ENCODE data around the gene ALKBH2.
"Not testable (repeated sequence)": the region's sequence is repeated elsewhere in the genome, so short reads cannot be mapped to it uniquely, and the experiment has no call there.

The ALKBH2 gene

DNA sequence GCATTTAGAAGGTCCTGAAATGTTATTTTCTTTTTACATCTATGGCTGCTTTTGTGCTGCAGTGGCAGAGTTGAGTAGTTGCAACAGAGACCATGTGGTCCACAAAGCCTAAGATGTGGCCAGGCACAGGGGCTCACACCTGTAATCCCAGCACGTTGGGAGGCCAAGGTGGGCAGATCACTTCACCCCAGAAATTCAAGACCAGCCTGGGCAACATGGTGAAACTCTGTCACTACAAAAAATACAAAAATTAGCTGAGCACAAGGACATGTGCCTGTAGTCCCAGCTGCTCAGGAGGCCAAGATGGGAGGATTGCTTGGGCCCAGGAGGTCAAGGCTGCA is 27.4 kb downstream of the ALKBH2 start:
- no peak for DNase-seq

DNA sequence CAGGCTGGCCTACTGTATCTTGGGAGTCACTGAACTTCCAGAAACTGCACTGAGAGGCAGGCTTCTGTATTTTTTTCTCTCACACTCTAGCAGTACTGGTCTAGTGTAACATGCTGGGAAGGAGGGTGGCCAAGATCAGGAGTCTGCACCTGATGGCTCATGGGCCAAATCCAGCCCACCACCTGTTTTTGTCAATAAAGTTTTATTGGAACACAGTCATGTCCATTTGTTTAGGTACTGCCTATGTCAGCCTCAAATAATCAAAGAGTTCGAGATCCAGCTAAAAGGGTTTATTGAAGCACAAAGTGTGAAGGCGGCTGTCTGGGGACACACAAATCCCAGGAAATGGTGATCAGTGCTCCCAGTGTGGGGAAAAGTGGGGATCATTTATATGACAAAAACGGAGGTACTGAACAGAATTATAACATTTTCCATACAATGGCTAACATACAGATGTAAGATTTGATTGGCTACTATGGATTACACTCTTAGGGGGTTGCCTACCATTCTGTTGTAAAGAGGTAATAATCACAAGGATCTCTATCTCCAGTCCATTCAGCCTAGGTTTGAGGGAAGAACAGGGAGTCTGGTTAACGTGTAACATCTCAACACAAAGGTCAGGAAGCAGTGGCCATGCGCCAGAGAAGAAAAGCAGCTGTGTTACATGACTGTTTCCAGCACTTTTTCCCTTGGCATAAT is 28.0 kb downstream of the ALKBH2 start:
- DNase-seq, result no peak

- no peak for DNase-seq
Measured at GRCh38 chr12:109064143-109064542, 29.1 kb downstream of the ALKBH2 start.

GRCh38 chr12:109058773-109059172 is 34.5 kb downstream of the ALKBH2 start:
- no peak for DNase-seq

- no peak for DNase-seq
Measured at GRCh38 chr12:109057376-109057775, 35.9 kb downstream of the ALKBH2 start.

DNA sequence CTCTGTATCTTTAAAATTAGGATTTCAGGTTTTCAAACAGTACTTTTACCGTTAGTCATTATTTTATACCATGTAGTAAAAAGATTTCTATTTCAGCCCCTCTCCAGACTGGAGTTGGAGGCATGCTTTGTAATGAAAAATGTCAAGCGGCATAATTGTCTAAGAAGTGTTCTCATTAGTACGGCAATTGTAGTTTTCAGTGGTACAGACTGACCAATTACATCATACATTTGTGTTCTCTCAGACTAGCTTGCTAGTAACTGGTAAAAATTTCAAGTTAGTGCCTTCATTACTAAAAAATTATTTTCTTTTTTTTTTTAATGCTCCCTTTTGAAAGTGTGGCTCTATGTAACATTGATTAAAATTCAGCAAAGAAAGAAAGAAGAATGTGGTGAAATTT is 36.4 kb downstream of the ALKBH2 start:
- no peak for DNase-seq

GRCh38 chr12:109054520-109054919 is 38.8 kb downstream of the ALKBH2 start:
- DNase-seq, result no peak

DNA sequence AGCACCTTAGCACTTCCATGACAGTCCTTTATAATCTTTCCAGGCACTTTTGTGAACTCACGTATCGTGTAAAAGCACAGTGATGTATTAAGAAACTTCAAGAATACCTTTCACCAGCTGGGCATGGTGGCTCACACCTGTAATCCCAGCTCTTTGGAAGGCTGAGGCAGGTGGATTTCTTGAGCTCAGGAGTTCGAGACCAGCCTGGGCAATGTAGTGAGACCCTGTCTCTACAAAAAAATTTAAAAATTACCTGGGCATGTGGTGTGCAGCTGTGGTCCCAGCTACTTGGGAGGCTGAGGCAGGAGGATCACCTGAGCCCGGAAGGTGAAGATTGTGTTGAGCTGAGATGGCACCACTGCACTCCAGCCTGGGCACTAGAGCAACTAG is 39.2 kb downstream of the ALKBH2 start:
- DNase-seq, result not testable (repeated sequence)

GRCh38 chr12:109053382-109054123 is 39.7 kb downstream of the ALKBH2 start:
- DNase-seq, result no peak

- peak; percentile 88 for DNase-seq
Measured at GRCh38 chr12:109052414-109053323, 40.6 kb downstream of the ALKBH2 start, which contains the start of gene USP30. Gene USP30, plus strand, starts transcription at chr12:109052576. Its CDS starts 103 bp downstream, at chr12:109052679.

GRCh38 chr12:109052097-109052413 is 41.2 kb downstream of the ALKBH2 start:
- no peak for DNase-seq

- not testable (repeated sequence) for DNase-seq
Measured at GRCh38 chr12:109049794-109050193, 43.5 kb downstream of the ALKBH2 start.

- DNase-seq, result not testable (repeated sequence)
Measured at GRCh38 chr12:109048706-109049105, 44.6 kb downstream of the ALKBH2 start.

DNA sequence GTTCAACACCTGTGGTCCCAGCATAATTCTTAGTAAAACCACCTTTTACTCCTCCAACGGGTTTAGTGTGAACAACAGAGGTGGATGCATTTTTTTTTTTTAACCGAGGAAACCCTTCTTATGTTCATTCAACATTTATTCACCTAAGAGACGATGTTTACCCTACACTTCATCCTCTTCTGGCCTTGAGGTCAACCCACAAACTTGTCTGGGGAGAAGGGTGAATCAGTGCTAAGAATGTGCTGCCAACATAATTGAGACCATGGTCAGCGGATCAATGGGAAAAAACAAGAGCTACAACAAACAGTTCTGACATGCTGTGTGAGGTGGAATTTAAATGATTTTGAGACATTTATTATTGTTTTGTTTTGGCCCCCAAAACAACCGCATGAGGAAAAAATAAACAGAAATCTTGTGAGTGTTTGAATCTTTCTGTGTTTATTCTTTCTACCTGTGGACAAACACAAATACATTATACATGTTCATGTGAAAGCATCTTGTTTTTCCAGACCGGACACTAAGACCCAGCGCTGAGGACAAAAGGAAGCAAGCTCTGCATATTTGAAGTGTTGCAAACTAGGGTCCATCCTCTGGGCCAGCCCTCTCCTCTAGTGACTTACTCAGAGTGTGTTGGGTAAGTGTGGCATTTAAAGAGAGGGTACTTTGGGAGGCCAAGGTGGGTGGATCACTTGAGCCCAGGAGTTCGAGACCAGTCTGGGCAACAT is 46.0 kb downstream of the ALKBH2 start:
- no peak for DNase-seq

DNA sequence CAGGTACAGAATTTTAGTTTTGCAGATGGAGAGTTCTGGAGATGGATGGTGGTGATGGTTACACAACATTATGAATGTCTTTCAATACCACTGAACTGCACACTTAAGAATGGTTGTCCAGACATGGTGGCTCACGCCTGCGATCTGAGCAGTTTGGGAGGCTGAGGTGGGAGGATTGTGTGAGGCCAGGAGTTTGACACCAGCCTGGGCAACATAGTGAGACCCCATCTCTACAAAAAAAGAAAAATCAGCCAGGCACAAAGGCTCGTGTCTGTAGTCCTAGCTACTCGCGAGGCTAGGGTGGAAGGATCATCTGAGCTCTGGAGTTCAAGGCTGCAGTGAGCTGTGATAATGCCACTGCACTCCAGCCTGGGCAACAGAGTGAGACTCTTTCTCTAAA is 49.0 kb downstream of the ALKBH2 start:
- DNase-seq, result no peak

All from left hindlimb (tissue), 1 donor.